Gastroesophageal sphincter (tissue), 4 donors: ENCODE measurements around the gene RAX. TPM values are rescaled to one million over a fixed set of nuclear protein-coding genes. Genes with fewer than 3 reads are reported as not detected.

Experiments used
- ATAC-seq: fragments of 150-250 bp; one replicate; pipeline ENCODE4 v1.9.1; 2016; ENCODE audit warnings: mild to moderate bottlenecking, moderate library complexity
- H3K27ac ChIP-seq, 4 donors: fragments of 200-600 bp; sonication (generic) in 3 of 4; 1 replicate in 3 of 4; 2 replicates in 1 of 4; pipeline ENCODE4 v1.5.1; 2016 to 2019
- H3K27me3 ChIP-seq: fragments of 200-600 bp; sonication (generic); one replicate; pipeline ENCODE4 v1.5.1; 2019
- H3K36me3 ChIP-seq, 2 donors: fragments of 200-600 bp; sonication (generic); one replicate each; pipeline ENCODE4 v1.5.1; 2019; ENCODE audit warnings: control low read depth in 1 of 2
- H3K4me1 ChIP-seq, 3 donors: fragments of 200-600 bp; sonication (generic); 1 replicate in 2 of 3; 2 replicates in 1 of 3; pipeline ENCODE4 v1.5.1; 2016 to 2019; ENCODE audit warnings: control low read depth in 2 of 3
- H3K4me3 ChIP-seq, 2 donors: fragments of 200-600 bp; sonication (generic); one replicate each; pipeline ENCODE4 v1.5.1; 2019; ENCODE audit warnings: mild to moderate bottlenecking in 1 of 2, moderate library complexity in 1 of 2
- H3K9me3 ChIP-seq, 3 donors: fragments of 200-600 bp; sonication (generic); one replicate each; pipeline ENCODE4 v1.5.1; 2017 to 2019; ENCODE audit warnings: control low read depth in 2 of 3
- CTCF ChIP-seq, 4 experiments: fragments of 200-600 bp in 2 of 4; fragments of 450-650 bp in 2 of 4; sonication (generic) in 1 of 4; IDR thresholded peaks; one replicate each; pipeline ENCODE4 v1.5.1; 2017 to 2019; ENCODE audit warnings: antibody characterized with exemption in 4 of 4, mild to moderate bottlenecking in 2 of 4, moderate library complexity in 2 of 4
- EP300 ChIP-seq: sonication (generic); formaldehyde crosslinking; IDR thresholded peaks from one replicate; pipeline ENCODE4 v1.6.1; 2017; ENCODE audit warnings: antibody characterized with exemption, mild to moderate bottlenecking
- POLR2A ChIP-seq, 2 donors: fragments of 450-650 bp; IDR thresholded peaks; one replicate each; pipeline ENCODE4 v1.6.1; 2017; ENCODE audit warnings: antibody characterized with exemption in 2 of 2, mild to moderate bottlenecking in 2 of 2, moderate library complexity in 1 of 2
- POLR2AphosphoS5 ChIP-seq: sonication (generic); formaldehyde crosslinking; IDR thresholded peaks from one replicate; pipeline ENCODE4 v1.6.1; 2017; ENCODE audit warnings: antibody characterized with exemption
- WGBS, 2 donors: methylation state at CpG; one replicate each; pipeline ENCODE4 v1.1.5; 2018; ENCODE audit warnings: low coverage in 1 of 2; 5-methylcytosine and 5-hydroxymethylcytosine counted together
- total RNA-seq, 4 donors: library from RNA; depleted of rRNA; stranded (reverse); fragments of >200 nt; gene quantifications; one replicate each; pipeline ENCODE4 v1.1.0, GENCODE V29; 2016

Gene RAX
- total RNA-seq, 4 donors from 2014 or later, result not detected

- peaks cover 0 to 3% (median 0%) of the 10 kb centered on the region in 3 donors for H3K9me3 ChIP-seq
- H3K36me3 ChIP-seq, result no peaks in the 10 kb centered on the region
- H3K27ac ChIP-seq, result no peak overlapping the region
- no peak for TF ChIP-seq POLR2AphosphoS5
- no peak for TF ChIP-seq EP300
- TF ChIP-seq POLR2A (IDR thresholded peaks at IDR 0.05), result no peak
- TF ChIP-seq CTCF (IDR thresholded peaks at IDR 0.05), result no peak
- H3K4me3 ChIP-seq, result no peak overlapping the region
- no peak for ATAC-seq
- H3K4me1 ChIP-seq, result no peaks in the 10 kb centered on the region
- WGBS, 2 donors, result 69 to 88% methylated on average over 2 to 5 of the region's 6 CpGs
- H3K27me3 ChIP-seq, result peaks cover 4% of the 10 kb centered on the region
Measured at GRCh38 chr18:59233017-59233410, 40.2 kb downstream of the RAX start.

- TF ChIP-seq CTCF (IDR thresholded peaks at IDR 0.05) (no peak), POLR2A (IDR thresholded peaks at IDR 0.05) (no peak), POLR2AphosphoS5 (no peak), EP300 (no peak)
- Histone ChIP-seq H3K4me3 (no peak overlapping the region), H3K27ac (no peak overlapping the region), H3K4me1 (no peaks in the 10 kb centered on the region), H3K36me3 (no peaks in the 10 kb centered on the region), H3K9me3 (no peaks in the 10 kb centered on the region), H3K27me3 (peaks cover 4% of the 10 kb centered on the region)
- ATAC-seq, result no peak
- 78 to 82% methylated on average over 3 of the region's 5 CpGs for WGBS, 2 donors
Measured at GRCh38 chr18:59232309-59233016, 40.8 kb downstream of the RAX start.

GRCh38 chr18:59231877-59232276 is 41.4 kb downstream of the RAX start:
- no peaks in the 10 kb centered on the region for H3K4me1 ChIP-seq
- H3K36me3 ChIP-seq, result no peaks in the 10 kb centered on the region
- no peak for TF ChIP-seq POLR2AphosphoS5
- TF ChIP-seq EP300, result no peak
- no peak for TF ChIP-seq CTCF (IDR thresholded peaks at IDR 0.05)
- no peak for TF ChIP-seq POLR2A (IDR thresholded peaks at IDR 0.05)
- no peak for ATAC-seq
- WGBS, 2 donors, result 63 to 86% methylated on average over 2 of the region's 2 CpGs
- peaks cover 4% of the 10 kb centered on the region for H3K27me3 ChIP-seq
- no peaks in the 10 kb centered on the region for H3K9me3 ChIP-seq
- H3K4me3 ChIP-seq, result no peak overlapping the region
- no peak overlapping the region for H3K27ac ChIP-seq

- TF ChIP-seq POLR2AphosphoS5 (no peak), POLR2A (IDR thresholded peaks at IDR 0.05) (no peak), CTCF (IDR thresholded peaks at IDR 0.05) (no peak), EP300 (no peak)
- ATAC-seq, result no peak
- Histone ChIP-seq H3K4me1 (no peaks in the 10 kb centered on the region), H3K4me3 (no peak overlapping the region), H3K27ac (no peak overlapping the region), H3K9me3 (no peaks in the 10 kb centered on the region), H3K27me3 (peaks cover 4% of the 10 kb centered on the region), H3K36me3 (no peaks in the 10 kb centered on the region)
- WGBS, 2 donors, result 67 to 79% methylated on average over 5 of the region's 5 CpGs
Measured at GRCh38 chr18:59231114-59231513, 42.1 kb downstream of the RAX start.

GRCh38 chr18:59229701-59230443 is 43.4 kb downstream of the RAX start:
- H3K27ac ChIP-seq, result no peak overlapping the region
- ATAC-seq, result no peak
- H3K9me3 ChIP-seq, result no peaks in the 10 kb centered on the region
- WGBS, 2 donors, result 81 to 83% methylated on average over 5 of the region's 6 CpGs
- peaks cover 4% of the 10 kb centered on the region for H3K27me3 ChIP-seq
- TF ChIP-seq CTCF (IDR thresholded peaks at IDR 0.05) (no peak), POLR2AphosphoS5 (no peak), POLR2A (IDR thresholded peaks at IDR 0.05) (no peak), EP300 (no peak)
- H3K4me3 ChIP-seq, result no peak overlapping the region
- H3K36me3 ChIP-seq, result no peaks in the 10 kb centered on the region
- H3K4me1 ChIP-seq, result no peaks in the 10 kb centered on the region
